HTR-8/SVneo (cell line): ENCODE results near the gene ENTPD8.

Source experiments
- DNase-seq: peaks from one replicate; pipeline ENCODE4 v3.0.0; 2011; ENCODE audit warnings: low spot score, mixed read lengths; ENCODE audit not compliant: insufficient read length
- FAIRE-seq: peaks from 2 replicates; lab custom pipeline; 2011; peaks lifted over from hg19 to GRCh38; lab: Jason Lieb, UNC

Gene ENTPD8

GRCh38 chr9:137402746-137403145 lies 38.4 kb downstream of the ENTPD8 start:
- FAIRE-seq (no peak), DNase-seq (no peak)

GRCh38 chr9:137398561-137399468 lies 42.3 kb downstream of the ENTPD8 start:
- no peak for FAIRE-seq
- no peak for DNase-seq

- DNase-seq (no peak), FAIRE-seq (no peak)
These were observed 43.3 kb downstream of the ENTPD8 start for GRCh38 chr9:137397675-137398423.

GRCh38 chr9:137396634-137397367 lies 44.4 kb downstream of the ENTPD8 start:
- DNase-seq (no peak), FAIRE-seq (no peak)

- DNase-seq: no peak
- no peak for FAIRE-seq
These were observed 44.9 kb downstream of the ENTPD8 start for GRCh38 chr9:137396227-137396626.

- DNase-seq (no peak), FAIRE-seq (no peak)
These were observed 45.5 kb downstream of the ENTPD8 start for GRCh38 chr9:137395666-137396010.

GRCh38 chr9:137394866-137395665 lies 46.1 kb downstream of the ENTPD8 start:
- DNase-seq (no peak), FAIRE-seq (no peak)

GRCh38 chr9:137393176-137394150 lies 47.7 kb downstream of the ENTPD8 start:
- no peak for FAIRE-seq
- no peak for DNase-seq

- DNase-seq: no peak
These were observed 48.7 kb downstream of the ENTPD8 start for GRCh38 chr9:137392232-137393007.

GRCh38 chr9:137391411-137391754 lies 49.8 kb downstream of the ENTPD8 start:
- DNase-seq (no peak), FAIRE-seq (no peak)

More at GRCh38 chr9:137392232-137393007, 48.7 kb downstream of the ENTPD8 start:
- no peak for FAIRE-seq

GRCh38 chr9:137390553-137391410 lies 50.4 kb downstream of the ENTPD8 start:
- DNase-seq (no peak), FAIRE-seq (no peak)

GRCh38 chr9:137389428-137389746 lies 51.8 kb downstream of the ENTPD8 start:
- FAIRE-seq (no peak), DNase-seq (no peak)

- FAIRE-seq: no peak
- DNase-seq: no peak
These were observed 52.3 kb downstream of the ENTPD8 start for GRCh38 chr9:137388589-137389427.

GRCh38 chr9:137387891-137388560 lies 53.1 kb downstream of the ENTPD8 start:
- FAIRE-seq: no peak
- no peak for DNase-seq

GRCh38 chr9:137387114-137387890 lies 53.9 kb downstream of the ENTPD8 start:
- DNase-seq (no peak), FAIRE-seq (no peak)
